Measurements from ENCODE around the gene CLCN2.
A peak's percentile ranks its signal among the peaks of the same experiment; 100 is the strongest.

The CLCN2 gene

DNA sequence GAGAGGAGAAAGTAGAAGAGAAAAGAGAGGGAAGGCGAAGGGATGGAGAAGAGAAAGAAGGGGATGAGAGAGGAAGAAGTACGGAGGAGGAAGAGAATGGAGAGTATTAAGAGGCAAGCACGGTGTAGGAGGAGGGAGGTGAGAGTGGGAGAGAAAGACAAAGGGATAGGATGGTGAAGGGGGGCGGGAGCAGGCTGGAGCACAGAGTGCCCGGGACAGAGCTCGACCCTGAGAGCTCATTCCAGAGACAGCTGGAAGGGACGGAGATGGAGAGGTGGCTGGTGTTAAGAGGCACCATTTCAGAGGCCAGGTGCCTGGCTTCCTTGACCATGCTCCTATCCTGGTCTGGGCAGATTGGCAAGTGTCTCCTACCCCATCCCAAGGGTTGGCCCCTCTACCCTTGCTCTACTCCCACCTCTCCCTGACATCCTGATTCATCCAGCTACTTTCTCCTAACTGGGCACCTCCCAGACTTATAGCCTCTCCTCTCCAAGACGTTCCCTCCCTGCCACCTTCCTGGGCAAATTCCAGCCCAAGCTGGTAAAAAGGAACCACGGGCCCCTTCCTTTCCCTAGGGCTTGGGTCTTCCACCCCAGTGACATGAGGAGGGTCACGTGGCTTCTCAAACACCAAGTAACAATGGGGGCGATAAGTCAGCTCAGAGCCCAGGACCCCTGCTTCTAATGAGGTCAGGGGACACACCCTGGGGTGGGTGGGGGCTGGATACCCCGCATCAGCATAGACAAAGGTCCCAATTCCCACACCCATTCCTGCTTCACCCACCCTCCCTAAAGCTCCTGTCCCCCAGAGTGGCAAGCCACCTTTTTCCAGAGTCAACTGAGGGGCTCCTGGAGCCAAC, 1.1 kb downstream of the CLCN2 start:
- DNase-seq (ENCODE audit: low read depth), result no peak

DNA sequence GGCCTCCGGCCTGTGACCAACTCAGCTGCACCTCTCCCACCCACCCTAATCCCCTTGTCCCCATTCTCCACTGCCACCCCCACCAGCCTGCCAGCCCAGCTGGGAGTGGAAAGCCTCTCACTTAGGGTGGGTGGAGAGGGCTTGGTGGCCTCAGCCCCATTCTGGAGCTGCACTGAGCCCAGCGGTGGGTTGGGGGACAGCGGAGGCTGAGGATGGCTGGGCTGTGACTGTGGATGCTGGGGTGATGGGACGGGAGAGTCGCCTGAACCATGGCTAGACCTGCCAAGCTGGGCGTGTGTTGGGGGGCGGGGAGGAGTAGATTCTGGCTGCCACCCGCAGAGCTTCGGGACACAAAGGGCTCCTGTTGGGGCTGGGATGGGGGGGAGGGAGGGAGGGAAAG, 1.8 kb downstream of the CLCN2 start:
- DNase-seq (ENCODE audit: low read depth), result no peak

DNA sequence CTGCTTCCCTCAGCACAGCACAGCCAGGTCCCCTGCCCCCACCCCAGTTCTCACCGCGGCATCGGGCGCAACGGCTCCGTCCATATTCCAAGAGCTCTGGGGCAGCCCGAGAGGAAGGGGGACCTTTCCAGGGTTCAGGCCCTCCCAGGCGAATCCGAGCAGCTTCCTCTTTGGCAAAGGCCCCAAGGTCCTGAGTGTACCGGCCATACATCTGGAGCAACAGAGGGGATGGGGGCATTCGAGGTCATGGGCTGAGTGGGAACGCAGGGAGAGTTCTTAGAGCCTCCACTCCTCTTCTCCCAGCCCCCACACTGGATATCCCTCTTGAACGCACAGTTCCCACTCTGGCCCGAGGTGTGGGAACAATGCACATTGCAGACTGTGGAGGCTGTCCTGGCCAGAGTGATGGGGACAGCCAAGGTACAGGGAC, 2.5 kb downstream of the CLCN2 start:
- no peak for DNase-seq (ENCODE audit: low read depth)

DNA sequence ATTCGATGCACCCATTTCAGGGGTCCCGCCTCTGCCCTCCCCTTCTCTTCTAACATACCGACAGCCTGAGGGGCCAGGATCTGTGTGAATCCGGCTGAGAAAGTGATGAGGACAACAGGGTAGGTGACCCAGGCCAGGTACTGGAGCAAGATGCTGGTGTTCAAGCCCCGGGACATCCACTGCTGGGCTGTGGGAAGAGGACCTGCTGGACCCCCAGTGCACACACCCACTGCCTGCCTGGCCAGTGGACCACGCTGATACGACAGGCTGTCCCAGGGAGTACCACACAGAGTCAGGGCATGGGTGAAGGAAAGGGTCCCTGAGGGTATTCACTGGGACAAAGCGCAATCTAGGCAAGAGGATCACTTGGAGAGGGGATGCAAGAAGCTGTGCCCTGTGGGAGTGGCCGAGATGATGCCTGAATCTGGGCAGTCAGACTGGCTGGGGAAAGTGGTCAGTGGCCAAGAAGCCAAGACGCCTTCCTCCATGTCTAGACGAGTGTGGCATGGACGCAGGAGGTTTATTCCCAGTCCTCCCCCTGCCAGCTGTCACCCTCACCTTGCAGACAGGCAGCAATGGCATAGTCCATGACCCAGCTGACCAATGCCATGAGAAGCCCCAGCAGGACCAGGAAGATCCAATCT, 3.2 kb downstream of the CLCN2 start:
- DNase-seq (ENCODE audit: low read depth), result no peak

DNA sequence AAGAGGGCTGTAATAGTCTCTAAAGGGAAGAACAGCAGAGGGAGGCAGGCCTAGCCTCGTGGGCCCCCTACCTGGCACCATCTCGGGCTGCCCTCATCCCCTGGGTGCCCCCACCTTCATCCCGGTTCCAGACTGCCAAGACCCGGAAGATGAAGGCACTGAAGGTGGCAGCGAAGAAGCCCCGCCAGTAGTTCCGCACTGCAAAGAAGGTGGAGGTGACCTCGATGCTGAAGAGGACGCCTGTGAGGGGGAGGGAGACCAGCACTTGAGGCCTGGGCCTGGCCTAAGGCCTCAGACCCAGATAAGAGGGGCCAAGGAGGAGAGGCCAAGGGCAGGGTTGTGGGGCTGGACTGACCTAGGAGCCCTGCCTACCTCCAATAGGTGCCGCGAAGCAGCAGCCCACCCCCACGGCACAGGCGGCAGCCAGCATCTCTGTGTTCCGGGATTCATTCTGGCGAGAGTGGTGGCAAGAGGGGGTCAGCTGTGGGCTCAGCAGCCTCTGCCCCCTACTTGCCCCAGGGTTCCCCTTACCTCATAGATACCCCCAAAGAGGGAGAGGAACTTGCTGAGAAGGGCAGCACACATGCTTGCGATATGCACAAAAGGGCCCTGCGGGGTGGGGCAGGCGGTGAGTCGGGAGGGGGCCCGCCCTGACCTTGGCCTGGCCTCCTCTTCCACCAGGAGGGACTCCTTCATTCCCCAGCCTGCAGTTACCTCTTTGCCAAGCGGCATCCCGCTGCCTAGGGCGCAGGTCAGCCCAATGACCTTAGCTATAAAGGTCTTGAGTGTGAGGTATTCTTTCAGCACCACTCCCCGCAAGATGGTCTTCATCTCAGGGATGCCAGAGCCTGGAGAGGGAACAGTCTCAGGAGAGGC, 3.9 kb downstream of the CLCN2 start:
- DNase-seq (ENCODE audit: low read depth), result no peak

DNA sequence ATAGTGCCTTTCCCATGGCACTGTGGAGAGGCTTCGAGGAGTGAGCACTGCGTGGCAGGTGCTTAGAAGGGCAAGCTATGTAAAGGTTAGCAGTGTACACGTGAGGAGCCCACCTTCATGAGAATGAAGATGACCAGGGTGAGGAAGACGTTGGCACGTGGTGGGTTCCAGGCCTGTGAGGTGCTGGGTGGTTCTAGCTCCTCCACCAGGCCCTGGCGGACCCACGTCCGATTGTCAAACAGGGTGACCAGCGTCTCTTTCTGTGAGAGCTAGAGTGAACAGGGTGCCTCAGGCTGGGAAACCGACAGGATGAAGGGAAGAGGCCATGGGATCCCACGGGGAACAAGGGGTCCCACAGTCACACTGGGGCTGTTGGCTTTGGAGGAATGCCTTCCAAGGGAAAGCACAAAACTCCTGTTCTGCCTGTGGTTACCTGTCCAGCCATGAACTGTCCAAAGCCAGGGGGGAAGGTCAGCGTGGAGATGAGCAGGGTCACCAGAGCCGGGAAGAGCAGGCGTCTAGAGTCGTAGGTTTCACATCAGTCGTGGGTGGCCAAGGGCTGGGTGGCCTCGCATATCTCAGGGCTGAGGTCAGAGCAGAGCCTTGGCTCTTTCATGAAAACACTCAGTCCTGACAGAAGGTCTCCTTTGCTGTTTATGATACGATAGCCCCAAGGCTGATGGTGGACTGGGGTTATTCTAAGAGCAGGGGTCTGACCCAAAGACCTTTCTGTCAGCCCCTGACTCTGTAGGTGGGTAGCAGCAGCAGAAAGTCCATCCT, 6.0 kb downstream of the CLCN2 start:
- DNase-seq (ENCODE audit: low read depth), result peak; percentile 29

DNA sequence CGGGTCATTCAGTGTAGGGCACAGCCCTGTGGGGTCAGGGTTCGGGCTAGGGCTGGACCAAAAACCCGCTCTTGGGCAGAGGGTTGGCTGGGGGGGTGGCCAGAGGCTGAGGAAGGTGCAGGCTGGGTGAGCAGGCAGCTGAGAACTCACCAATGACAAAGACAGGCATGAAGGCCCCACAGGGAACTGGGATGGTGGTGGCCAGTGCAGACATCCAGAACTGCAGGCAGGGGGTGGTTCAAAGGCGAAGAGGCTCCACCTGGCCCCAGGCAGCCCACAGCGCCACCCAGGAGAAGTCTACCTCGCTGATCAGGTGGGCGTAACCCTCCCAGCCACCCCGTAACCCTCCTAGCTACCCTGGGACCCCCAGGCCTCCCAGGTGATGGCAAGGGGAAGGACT, 6.7 kb downstream of the CLCN2 start:
- DNase-seq (ENCODE audit: low read depth), result no peak

DNA sequence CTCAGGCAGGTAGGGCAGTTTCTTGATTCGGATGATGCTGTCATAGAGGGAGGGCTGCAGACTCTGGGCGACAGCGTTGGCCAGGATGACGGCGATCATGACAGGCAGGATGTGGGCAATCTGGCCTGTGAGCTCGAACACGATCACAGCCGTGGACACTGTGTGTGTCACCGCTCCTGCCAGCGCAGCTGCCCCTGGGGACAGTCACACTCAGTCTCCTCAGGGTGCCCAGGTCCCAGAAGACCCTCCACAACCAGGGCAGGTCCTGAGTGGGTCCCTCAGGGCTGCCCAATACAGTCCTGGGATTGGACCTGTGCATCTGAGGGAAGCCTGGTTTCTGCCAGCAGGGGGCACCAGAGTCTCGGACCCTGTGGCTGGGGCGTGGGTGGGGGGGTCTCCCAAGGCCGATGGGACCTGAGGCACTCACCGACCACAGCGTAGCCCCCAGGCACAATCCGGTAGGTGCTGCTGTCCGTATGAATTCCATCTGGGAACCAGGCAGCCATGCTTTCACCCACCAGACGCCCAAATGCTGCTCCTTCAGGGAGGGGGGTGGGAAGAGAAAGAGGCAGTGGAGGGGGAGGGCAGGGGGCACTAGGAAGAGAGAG, 7.2 kb downstream of the CLCN2 start:
- peak; percentile 10 for DNase-seq (ENCODE audit: low read depth)

DNA sequence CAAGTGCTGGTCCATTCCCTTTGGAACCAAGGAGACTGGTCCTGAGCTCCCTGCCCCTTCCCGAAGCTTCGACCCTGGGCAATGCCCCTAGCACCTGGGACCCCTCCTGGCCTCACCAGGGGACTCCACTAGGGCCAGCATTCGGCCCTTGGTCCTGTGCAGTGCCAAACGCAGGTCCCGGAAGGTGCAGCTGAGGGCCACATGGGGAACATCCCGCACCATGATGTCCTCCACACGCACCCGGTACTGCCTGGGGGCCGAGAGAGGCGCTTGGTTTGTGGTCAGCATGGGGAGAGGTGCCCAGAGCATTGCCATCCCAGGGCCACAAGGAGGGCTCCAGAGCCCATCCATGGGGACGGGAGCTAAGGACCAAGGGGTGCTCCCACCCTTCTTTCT, 7.9 kb downstream of the CLCN2 start:
- DNase-seq (ENCODE audit: low read depth), result no peak

DNA sequence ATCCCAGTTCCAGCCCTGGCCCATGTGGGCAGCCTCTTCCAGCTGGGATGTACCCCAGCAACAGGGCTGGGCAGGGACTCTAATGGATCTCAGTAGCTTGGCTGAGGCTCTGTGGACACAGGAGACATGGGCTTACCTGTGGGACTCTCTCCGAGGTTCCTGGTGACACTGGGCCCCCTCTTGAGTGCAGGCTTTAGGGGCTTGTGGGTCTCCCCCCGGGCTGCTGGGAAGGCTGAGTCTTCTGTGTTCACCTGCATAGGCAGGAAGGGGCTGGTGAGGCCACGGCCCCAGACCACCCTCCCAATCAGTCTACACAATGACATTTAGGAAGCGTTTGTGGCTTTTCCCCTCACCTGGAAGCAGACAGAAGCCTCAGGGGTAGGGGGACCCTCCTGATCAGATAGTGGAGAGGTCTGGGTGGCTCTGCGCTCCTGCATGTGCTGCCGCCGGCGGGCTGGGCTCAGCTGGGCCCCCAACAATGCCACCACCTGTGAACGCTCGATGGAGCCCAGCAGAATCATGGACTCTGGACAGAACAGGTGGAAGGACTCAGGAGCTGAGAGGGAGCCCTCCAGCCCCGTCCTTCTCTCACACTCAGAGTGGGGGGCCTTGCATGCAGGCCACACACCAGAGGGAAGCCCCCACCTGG, 8.4 kb downstream of the CLCN2 start:
- no peak for DNase-seq (ENCODE audit: low read depth)

DNA sequence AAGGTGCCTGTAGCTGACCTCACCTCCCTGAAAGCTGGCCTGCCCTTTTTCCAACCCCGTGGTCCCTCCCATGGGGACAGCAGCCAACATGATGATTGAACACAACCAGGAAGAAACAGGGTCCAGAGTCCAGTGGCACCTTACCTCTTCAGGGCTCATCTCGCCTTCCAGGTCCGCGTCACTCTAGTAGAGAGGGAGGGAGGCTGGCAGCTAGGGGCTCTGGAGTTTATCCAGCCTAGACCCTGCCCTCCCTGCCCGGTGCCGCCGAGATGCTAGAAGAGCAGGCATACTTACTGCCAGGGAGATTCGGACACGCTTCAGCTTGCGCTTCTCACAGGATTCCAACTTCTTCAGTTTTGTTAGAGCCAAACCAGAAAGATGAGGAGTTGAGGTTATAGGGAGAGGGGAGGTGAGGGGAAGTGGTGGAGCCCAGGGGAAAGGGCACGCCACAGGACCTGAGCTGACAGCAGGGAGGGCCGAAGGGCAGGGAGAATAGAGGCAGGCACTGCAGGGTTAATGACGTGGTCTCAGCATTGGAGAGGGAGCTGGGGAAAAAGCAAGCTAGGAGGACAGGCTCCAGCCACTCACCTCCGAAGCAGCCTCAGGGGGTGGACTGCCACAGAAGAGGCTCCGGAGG, 9.1 kb downstream of the CLCN2 start:
- DNase-seq (ENCODE audit: low read depth), result no peak

DNA sequence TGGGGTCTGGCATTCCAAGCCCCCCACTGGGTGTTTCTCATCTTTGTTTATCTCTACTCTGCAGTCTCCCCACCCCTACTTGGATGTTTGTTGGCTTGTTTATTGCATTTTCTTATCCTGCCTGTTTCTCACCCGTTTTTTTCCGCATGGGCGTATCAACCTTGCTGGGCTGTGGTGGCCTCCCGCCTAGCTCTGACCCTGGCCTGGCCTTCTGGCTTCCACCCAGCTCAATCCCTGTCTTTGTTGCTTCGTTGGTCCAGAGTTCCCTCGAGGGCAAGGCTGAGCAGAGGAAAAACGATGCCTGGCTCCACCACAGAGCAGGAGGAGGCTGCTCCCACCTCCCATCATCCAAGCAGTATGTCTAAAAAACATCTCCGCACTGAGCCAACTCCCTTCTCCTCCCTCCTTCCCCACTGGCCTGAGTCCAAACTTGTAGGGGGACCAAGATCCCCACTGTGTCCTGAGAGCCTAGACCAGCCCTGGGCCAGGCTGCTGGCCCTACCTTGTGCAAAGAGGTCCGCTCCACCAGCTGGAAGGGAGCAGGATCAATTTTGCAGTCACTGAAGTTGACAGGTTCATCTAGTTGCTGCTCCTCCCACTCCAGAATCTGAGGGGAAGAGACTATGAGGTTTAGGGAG, 9.8 kb downstream of the CLCN2 start:
- no peak for DNase-seq (ENCODE audit: low read depth)

DNA sequence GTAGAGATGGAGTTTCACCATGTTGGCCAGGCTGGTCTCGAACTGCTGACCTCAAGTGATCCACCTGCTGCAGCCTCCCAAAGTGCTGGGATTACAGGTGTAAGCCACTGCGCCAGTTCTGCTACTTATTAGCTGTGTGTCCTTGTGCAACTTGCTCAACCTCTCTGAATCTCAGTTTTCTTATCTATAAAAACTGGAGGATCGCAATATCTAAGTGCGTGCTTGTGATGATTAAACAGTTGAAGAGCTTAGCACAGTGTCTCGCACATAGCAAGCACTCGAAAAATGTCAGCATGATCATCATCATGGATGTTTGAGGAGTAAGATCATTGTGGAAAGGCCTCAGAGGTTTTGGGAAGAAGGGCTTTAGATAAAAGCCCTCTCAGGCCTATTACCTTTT, 10.8 kb downstream of the CLCN2 start:
- DNase-seq (ENCODE audit: low read depth), result peak; percentile 16

DNA sequence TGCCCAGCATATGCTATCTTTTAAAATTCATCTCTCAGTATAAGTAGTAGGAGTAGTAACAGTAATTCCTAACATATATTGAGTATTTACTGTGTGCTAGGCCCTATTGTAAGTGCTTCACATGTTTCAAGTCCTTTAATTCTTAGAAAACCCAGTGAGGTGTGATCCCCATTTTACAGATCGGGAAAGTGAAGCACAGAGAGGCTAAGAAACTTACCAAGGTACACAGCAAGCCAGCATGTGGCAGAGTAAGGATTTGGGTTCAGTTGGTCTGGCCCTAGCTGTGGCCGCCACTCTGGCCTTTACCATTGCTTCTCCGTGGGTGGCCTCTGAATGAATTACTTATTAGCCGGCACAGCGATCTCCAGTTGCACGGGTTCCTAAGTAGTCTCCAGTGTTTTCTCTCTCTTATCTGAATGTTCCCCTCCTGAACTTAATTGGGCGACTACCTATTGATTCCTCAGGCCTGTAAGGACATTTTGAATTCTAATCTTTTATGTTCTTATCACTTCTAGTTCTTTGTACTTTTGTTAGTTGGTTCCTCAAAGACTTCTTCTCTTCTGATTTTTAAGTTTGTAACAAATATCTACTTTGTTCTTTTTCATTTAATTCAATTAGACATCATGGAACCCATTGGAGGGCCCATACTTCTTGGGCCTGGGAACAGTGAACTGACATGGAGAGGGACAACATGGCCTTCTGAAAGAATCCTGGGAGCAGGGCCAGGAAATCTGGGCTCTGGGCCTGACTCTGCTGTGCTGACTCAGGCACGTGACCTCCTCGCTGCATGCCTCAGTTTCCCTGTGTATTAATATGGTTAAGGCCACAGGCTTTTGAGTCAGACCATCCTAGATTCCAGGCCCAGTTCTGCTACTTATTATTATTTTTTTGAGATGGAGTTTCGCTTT, 11.6 kb downstream of the CLCN2 start:
- no peak for DNase-seq (ENCODE audit: low read depth)

DNA sequence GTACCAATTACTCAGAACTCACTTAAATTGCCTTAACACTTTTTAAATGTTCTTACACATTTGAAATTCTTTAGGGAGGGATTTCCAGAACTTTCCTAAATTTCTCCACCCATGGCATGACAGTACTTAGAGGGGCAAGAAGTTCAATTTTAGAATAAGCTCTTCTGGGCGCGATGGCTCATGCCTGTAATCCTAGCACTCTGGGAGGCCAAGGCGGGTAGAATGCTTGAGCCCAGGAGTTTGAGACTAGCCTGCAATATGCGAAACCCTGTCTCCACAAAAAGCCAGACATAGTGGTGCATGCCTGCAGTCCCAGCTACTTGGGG, 13.4 kb downstream of the CLCN2 start:
- peak; percentile 12 for DNase-seq (ENCODE audit: low read depth)

DNA sequence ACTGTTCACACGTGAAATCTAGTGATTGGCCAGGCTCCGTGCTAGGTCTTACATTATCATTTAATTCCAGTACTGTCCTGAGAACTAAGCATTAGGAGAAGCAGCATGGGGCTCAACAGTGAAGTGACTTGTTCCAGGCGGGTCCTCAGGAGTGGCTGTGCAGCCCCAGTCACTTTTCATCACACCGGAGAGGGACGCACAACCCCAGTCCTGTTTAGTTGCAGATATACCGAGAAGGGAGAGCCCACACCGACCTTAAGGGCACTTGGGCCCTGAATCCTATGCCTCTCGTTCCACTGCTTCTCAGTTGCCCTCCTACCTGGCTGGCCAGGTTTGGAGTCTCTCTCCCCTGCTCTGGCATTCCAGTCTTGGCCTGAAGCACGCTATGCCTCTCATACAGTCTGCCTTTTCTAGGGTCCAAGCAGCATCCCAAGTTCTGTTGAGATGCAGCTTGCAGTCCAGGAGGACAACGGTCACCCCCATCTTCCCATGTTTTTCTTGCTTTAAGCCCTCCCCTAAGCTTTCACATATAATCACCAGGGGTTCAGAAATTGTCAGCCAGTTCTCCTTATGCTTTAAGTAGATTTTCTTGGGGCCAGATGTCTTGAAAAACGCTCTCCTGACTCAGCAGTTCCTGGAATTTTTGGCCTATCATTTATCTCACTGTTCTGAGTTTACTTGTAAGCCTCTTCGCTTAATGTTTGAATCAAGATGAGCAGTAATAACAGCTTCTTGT, 13.9 kb downstream of the CLCN2 start:
- peak; percentile 55 for DNase-seq (ENCODE audit: low read depth)

DNA sequence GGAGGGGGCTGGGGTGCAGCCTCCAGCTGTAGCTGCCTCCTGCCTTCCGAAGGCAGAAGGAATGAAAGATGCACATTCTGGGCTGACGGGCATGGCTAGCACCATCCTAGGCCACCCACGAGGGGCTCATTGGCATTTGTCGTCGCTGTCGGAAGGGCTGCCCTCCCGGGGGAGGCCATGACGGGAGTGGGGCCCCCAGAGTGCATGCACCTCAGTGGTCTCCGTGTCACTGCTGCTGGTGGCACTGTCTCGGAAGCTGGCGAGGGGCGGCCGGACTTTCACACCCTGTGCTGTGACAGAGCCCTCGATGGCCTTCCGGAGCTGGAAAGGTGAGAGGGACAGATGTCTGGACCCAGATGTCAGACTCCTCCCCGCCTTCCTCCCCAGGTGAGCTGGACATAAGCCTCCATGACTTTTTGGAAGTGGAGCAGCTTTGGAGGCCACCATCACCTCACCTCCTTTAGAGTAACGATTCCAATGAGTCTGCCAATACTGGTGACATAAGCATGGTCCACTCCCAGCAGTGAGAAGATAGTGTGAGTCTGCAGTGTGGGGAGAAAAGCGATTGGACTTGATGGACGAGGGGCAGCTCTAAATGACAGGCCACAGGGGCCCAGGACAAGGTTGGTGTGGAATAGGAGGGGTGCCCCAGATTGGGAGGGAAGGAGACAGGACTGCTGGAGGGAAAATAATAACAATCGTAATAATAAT, 14.8 kb downstream of the CLCN2 start:
- DNase-seq (ENCODE audit: low read depth), result no peak

Data from iris pigment epithelial cell (primary cell).